NCI-H2107 treated with DMSO at 0.1 percent for 48 hours (cell line): Measurements from ENCODE around the gene BTD.

Experiments
- DNase-seq: peaks from one replicate; lab custom pipeline; 2025; ENCODE audit not compliant: unreplicated experiment; lab: John Stamatoyannopoulos, UW

The BTD gene

DNA sequence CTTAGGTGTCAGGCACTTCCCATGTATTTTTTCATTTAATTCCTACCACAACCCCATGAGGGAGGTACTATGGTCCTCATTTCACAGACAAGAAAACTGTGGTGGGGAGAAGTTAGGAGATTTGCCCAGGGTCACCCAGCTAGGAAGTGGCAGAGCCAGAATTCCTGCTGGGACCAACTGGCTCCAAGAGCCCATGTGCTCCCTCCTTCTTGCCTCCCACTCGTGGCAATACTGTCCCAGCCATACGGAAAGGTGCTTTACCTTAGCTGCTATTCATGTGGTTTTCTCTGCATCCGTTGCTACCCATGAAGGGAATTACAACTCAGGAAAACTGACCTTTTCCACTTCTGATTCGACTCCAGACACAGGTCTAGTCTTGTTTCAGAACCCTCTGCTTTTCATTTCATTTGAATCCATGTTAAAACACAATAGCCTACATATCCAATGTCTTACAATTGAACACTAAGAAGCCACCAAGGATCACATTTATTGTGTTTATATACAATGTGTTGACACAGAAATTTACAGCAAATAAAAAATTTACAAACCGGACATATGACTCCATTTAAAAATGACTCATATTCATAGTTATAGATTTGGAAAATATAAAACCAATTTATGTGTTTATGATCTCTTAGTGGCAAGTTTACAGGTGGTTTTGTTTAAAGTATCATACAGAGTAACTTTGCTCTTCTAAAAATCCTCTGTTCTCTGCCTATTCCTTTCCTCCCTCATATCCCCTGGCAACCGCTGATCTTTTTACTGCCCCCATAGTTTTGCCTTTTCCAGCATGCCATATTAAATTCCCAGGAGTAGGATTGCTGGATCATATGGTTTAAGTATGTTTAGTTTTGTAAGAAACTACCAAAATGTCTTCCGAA is 58.8 kb downstream of the BTD start:
- no peak for DNase-seq

DNA sequence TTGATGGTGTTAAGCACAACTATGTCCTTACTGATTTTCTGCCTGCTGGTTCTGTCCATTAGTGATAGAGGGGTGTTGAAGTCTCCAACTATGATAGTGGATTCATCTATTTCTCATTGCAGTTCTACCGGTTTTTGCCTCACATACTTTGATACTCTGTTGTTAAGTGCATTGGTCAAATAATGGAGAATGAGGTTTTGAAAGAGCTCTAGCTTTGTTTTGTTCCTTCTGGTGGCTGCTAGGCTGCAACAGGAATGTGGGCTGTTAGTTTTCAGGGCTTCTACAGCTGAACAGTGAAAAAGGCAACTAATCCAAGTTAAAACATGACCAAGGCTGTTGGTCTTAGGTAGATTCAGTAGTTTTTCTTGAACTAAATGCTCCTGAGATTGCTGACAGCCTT is 62.6 kb downstream of the BTD start:
- no peak for DNase-seq

DNA sequence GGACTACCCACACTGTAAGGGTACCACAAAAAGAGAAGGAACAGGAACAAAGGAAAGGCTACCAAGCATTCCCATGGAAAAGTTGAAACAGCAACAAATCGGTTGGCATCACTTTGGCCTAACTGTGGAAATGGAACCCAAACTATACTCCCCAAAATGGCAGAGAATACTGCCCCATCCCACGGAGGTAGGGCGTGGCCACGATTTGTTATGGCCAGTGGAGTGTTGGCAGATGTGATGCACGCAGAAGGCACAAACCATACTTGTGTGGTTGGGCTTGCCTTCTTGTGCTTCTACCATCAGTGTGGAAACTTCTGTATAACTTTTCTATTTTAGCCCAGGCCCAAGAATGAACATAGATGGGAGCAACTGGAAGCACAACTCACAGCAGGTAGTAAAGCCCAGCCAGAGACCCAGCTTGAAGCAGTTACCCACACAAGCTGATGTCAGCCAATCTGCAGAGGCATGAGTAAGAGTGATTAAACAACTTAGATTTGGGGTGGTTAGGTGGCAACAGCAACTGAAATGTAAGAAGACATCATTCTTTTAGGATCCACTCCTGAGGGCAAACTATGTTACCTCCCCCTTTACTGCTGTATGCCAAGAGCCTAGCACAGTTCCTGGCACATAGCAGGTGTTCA is 64.1 kb downstream of the BTD start:
- no peak for DNase-seq

DNA sequence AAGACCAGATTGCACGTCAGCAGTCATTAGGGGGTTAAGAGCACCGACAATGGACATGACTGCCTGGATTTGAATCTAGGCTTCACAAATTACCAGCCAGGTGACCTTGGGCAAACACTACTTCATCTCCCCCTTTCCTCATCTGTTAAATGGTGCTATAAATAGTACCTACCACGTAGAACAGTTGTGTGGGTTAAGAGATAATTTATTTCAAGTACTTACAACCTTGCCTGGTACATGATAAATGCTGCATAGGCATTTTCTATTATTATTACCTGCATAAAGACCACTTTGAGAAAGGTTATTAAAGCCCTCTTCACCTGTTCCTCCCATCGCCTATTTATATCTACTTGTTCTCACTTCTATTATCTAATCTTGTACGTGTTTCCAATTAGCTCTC is 64.7 kb downstream of the BTD start:
- DNase-seq = no peak

DNA sequence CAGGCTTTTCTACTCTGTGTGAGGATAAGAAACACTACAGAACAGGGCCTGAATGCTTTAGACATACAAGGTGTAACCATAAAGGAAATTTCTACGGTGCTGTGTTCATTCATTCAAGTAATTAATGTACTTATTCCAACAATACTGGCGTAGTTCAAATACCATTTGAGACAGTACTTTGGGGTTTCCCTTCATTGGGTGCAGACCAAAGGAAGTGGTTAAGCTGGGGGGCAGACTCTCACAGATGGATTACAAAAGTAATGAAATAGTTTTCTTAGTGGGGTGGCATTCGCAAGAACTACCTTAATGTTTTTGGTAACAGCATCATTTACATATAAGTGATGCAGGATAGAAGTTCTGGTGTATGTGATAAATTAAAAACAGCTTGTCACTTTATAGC is 65.9 kb downstream of the BTD start:
- DNase-seq = no peak

DNA sequence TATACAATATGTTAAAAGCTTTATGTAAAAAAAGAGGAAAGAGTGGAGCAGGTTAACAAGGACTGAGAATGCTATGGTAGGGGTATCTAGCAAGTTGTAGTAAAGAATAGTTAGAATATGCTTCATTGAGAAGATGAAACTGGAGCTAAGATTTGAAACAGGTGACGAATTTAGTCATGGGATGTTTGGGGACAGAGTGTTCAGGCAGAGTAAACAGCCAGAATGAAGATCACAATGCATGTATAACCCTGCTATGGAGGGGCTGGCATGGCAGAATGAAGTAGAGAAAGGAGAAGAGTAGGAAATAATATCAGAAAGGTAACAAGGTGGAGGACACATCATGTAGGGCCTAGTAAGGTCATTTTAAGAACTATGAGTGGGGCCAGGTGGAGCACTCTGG is 72.0 kb downstream of the BTD start:
- no peak for DNase-seq

DNA sequence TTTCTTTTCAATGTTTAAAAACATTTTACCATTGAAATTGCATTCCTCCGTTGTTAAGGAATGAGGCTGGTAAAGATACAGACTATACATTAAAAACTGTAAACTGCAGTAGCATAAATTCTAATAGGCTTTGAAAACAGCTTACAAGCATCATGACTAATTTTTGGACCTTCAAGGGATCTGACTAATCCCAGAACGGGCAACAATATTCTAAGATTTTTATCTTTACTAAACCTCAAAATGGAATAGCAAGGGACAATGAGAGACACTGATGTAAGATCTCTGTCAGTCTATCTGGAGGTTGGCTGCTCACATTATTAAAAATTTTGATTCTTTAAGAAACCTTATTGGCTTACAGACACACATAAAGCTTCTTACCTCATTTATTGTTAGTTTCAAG is 74.7 kb downstream of the BTD start:
- no peak for DNase-seq

DNA sequence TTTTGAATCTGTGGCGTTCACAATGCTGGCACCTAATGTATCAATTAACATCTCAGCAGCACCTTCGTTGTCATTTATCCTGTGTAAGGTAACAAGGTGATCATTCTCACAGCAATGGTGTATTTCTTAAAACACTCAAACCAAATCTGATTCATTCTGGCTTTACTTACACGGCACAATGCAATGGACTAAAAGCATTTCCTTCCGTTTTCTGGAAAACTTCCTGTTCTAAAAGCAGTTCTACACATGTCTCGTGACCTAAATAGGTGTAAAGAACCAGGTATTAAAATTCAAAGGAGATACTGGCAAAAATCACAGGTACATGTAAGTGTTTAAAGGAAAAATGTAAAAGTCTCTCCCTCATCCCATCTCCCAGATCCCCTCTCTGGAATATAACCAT is 77.8 kb downstream of the BTD start:
- DNase-seq = no peak

DNA sequence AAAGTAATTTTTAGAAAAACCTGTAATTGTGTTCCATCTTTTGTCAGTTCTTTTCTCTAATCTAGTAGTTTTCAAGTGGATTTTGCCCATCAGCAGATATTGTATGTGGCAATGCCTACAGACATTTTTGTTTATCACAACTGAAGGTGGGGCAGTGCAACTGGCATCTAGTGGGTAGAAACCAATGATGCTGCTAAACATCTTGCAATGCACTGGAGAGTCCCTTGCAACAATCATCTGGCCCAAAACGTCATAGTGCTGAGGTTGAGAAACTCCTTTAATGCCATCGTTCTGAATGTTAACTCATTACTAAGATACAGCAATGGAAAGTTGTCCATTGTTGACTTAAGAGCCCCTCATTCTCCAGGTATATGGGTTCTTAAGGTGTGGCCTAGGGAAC is 80.1 kb downstream of the BTD start:
- DNase-seq = no peak

DNA sequence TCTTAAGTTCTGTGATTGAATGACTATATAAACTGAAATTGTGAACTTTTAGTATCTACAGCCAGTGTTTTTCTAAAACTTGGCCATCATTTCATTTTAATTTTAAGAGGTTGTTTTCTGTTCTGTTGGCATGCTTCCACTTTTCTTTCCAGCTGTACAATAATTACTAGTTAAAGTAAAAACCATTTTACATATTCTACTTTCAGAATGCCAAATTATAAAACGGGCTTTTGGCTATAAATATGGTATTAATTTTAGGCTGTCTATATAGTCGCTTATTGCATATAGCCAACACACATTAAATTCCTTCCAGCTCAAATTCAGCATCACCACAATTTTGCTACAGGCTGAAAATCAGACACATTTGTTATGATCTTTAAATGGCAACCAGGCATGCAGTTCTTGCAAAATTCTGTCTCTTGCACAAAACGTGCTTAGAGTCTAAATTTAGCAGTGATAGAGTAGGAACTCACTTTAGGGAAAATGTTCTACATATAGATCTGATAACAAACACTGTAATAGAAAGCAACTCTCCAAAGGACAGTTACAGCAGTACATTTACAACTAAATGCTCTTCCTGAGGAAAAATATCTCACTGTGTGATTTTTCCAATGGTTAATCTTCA is 81.1 kb downstream of the BTD start:
- no peak for DNase-seq

DNA sequence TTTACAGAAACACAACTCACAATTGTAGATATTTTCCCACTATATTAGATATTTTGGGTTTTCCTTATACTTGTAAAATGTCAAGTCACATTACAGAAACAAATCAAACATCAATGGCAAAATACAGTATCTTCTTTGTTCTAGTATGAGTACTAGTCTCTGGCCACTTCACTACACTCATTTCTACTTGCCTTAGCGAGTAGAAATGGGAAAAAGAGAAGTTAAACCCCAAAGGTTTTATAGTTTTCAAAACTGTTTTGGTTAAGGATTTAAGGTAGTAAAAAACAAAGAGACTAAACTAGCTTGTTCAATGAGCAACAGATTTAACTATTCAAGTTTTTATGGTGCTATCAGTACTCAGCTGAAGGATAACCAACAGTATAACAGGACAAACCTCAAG is 81.7 kb downstream of the BTD start:
- DNase-seq = no peak

DNA sequence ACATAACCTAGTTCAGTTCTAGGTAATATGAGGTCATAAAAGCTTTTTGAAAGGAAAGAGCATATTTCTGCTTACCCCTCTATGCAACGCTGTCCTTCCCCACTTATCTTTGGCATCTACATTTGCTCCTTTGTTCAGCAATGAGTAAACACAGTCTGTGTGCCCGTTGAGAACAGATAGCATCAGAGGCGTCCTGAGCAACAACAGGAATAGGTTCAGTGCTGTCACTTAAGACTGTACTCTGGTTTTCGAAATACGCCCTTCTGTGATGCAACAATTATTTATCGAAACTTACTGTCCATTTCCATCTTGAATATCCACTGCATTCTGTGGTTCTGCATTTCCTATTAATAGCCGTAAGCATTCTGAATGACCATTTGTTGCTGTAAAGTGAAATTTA is 84.4 kb downstream of the BTD start:
- no peak for DNase-seq

DNA sequence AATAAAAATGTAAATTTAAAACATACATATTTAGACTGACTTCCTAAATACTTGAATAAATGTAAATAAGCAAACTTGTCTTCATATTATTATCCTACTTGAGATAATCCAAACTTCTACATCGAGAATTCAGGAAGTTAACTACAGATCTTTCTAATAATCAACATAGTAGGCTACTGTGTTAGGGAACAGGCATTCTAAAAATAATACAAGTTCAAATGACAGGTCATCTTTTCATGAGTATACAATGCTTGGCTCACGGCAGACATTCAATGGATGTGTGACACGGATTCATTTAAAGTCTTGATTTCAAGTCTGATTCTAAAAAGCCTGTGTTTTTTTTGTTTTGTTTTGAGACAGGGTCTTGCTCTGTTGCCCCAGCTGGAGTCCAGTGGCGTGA is 88.7 kb downstream of the BTD start:
- DNase-seq = no peak

DNA sequence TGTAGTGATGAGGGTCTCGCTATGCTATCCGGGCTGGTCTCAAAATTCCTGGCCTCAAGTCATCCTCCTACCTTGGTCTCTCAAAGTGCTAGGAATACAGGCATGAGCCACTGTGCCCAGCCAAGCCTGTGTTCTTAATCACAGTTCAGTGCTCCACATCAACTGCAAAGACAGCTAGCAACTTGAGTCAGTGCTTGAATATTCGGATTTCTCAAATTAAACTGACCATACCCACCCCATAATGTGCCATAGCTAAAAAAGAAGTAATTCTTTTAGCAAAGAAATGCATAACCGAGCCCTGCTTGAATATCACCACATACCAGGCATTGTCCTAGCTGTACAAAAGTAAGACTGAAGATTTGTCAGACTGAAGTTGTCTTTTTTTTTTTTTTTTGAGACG is 89.2 kb downstream of the BTD start:
- DNase-seq = no peak

DNA sequence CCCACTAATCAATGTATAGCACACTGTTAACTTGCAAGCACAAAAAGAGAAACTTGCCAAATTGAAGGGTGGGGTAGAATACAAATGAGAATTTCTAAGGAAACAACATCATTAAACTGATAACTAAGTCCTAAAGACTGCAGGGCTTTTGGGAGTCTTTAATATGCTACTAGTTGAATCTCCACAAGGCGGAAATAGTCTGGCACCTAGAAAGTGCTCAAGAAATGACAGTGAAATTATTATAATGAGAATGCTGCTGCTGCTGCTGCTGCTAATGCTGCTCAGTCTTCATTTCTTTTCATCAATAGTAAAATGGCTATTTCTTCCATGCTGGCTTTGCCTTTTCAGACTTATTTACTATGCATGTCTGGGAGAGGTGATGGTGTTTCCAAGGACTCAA is 91.8 kb downstream of the BTD start:
- DNase-seq = no peak

DNA sequence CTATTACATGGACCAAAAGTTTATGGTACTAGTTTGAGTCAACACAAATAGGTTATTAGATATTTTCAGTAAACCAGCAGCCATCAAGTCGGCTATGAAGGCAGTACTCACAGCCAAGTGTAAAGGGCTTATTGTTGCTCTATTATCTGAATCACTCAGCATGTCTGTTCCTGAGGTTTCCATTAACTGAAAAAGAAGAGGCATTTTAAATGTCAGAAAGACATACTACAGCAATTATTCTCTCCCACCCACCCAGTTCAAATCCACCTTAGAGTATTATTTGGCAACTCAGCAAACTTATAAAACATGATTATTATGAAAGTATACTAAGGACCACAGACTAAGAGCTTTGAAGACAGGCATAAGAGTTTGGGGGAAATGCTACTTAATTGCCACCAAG is 93.1 kb downstream of the BTD start:
- DNase-seq = no peak
